Measurements from ENCODE around the gene ST3GAL3. TPM values are rescaled to one million over a fixed set of nuclear protein-coding genes. Genes with fewer than 3 reads are reported as not detected.

Gene ST3GAL3
- total RNA-seq, 1 donor from 2014 or later, result 11.4 TPM

GRCh38 chr1:43806183-43806582 lies 98.8 kb downstream of the ST3GAL3 start:
- Histone ChIP-seq H3K27me3 (ENCODE audit: insufficient read depth, low read length) (no peaks in the 10 kb centered on the region), H3K4me3 (ENCODE audit: insufficient read depth, low read depth, low read length) (no peak overlapping the region), H3K4me1 (ENCODE audit: insufficient read depth, low read length) (no peaks in the 10 kb centered on the region), H2AFZ (ENCODE audit: low read depth, low read length) (no peak overlapping the region), H3K9ac (ENCODE audit: low read length) (no peak overlapping the region), H3K79me2 (ENCODE audit: insufficient read depth, low read length) (no peaks in the 10 kb centered on the region), H3K36me3 (ENCODE audit: insufficient read depth, low read length) (peaks cover 4% of the 10 kb centered on the region), H3K27ac (ENCODE audit: low read depth, low read length) (no peak overlapping the region), H3K9me3 (ENCODE audit: insufficient read depth, low read depth, low read length) (no peaks in the 10 kb centered on the region), H3K4me2 (ENCODE audit: low read length) (no peak overlapping the region), H4K20me1 (ENCODE audit: insufficient read depth, low read length) (peaks cover 5% of the 10 kb centered on the region)
- Mint-ChIP-seq H3K27ac (ENCODE audit: unreplicated experiment) (no peak overlapping the region), H3K9me3 (ENCODE audit: unreplicated experiment) (peaks cover 12% of the 10 kb centered on the region), H3K4me1 (ENCODE audit: low read depth, unreplicated experiment) (no peaks in the 10 kb centered on the region), H3K36me3 (ENCODE audit: low read depth, unreplicated experiment) (peaks cover 16% of the 10 kb centered on the region), H3K27me3 (ENCODE audit: low read depth, unreplicated experiment) (no peaks in the 10 kb centered on the region), H3K4me3 (ENCODE audit: unreplicated experiment) (no peak overlapping the region)
- FAIRE-seq (no peak), DNase-seq (ENCODE audit: low read depth) (no peak)
- TF ChIP-seq EZH2 (IDR thresholded peaks at IDR 0.05; ENCODE audit: insufficient read depth, low read length) (no peak), CTCF (IDR thresholded peaks at IDR 0.05; ENCODE audit: insufficient read depth, low read depth, low read length) (no peak)

DNA sequence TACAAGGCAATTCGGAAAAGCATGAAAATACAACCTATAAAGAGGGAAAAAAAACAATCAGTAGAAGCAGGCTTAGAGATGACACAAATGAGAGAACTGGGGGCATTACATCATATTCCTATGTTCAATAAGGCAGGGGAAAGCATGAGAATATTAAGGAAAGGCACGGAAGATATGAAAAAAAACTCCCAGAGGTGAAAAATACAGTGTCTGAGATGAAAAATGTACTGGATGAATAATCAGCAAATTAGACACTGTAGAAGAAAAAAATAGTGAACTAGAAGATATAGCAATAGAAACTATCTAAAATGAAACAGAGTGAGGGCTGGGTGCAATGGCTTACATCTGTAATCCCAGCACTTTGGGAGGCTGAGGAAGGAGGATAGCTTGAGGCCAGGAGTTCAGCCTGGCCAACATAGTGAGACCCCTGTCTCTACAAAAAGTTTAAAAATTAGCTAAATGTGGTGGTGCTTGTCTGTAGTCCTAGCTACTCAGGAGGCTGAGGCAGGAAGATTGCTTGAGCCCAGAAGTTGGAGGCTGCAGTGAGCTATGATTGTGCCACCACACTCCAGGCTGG lies 101.8 kb downstream of the ST3GAL3 start:
- Mint-ChIP-seq H3K27me3 (ENCODE audit: low read depth, unreplicated experiment) (no peaks in the 10 kb centered on the region), H3K4me3 (ENCODE audit: unreplicated experiment) (no peak overlapping the region), H3K4me1 (ENCODE audit: low read depth, unreplicated experiment) (no peaks in the 10 kb centered on the region), H3K36me3 (ENCODE audit: low read depth, unreplicated experiment) (peaks cover 17% of the 10 kb centered on the region), H3K27ac (ENCODE audit: unreplicated experiment) (no peak overlapping the region), H3K9me3 (ENCODE audit: unreplicated experiment) (peaks cover 12% of the 10 kb centered on the region)
- H3K79me2 ChIP-seq (ENCODE audit: insufficient read depth, low read length), result no peaks in the 10 kb centered on the region
- peaks cover 4% of the 10 kb centered on the region for H3K36me3 ChIP-seq (ENCODE audit: insufficient read depth, low read length)
- no peaks in the 10 kb centered on the region for H3K4me1 ChIP-seq (ENCODE audit: insufficient read depth, low read length)
- H3K27me3 ChIP-seq (ENCODE audit: insufficient read depth, low read length), result no peaks in the 10 kb centered on the region
- H3K4me3 ChIP-seq (ENCODE audit: insufficient read depth, low read depth, low read length), result no peak overlapping the region
- H2AFZ ChIP-seq (ENCODE audit: low read depth, low read length), result no peak overlapping the region
- FAIRE-seq (no peak), DNase-seq (ENCODE audit: low read depth) (no peak)
- no peak overlapping the region for H3K4me2 ChIP-seq (ENCODE audit: low read length)
- H4K20me1 ChIP-seq (ENCODE audit: insufficient read depth, low read length), result peaks cover 3% of the 10 kb centered on the region
- no peaks in the 10 kb centered on the region for H3K9me3 ChIP-seq (ENCODE audit: insufficient read depth, low read depth, low read length)
- TF ChIP-seq CTCF (IDR thresholded peaks at IDR 0.05; ENCODE audit: insufficient read depth, low read depth, low read length), result no peak
- TF ChIP-seq EZH2 (IDR thresholded peaks at IDR 0.05; ENCODE audit: insufficient read depth, low read length), result no peak
- no peak overlapping the region for H3K9ac ChIP-seq (ENCODE audit: low read length)
- no peak overlapping the region for H3K27ac ChIP-seq (ENCODE audit: low read depth, low read length)

DNA sequence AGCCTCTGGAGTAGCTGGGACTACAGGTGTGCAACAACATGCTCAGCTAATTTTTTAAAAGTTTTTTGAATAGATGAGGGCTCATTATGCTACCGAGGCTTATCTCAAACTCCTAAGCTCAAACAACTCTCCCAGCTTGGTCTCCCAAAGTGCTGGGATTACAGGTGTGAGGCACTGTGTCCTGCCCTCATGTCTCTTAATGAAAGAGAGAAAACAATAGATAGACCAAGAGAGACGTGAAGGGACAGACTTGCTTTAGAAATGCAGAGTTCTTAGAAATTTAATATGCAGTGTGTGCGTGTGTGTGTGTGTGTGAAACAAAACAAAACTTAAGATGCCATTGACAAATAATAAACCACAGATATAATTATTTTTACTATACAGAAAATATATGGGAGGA lies 105.2 kb downstream of the ST3GAL3 start:
- H3K79me2 ChIP-seq (ENCODE audit: insufficient read depth, low read length), result no peaks in the 10 kb centered on the region
- DNase-seq (ENCODE audit: low read depth) (no peak), FAIRE-seq (no peak)
- peaks cover 27% of the 10 kb centered on the region for H3K36me3 Mint-ChIP-seq (ENCODE audit: low read depth, unreplicated experiment)
- H3K36me3 ChIP-seq (ENCODE audit: insufficient read depth, low read length), result no peaks in the 10 kb centered on the region
- no peak for TF ChIP-seq EZH2 (IDR thresholded peaks at IDR 0.05; ENCODE audit: insufficient read depth, low read length)
- TF ChIP-seq CTCF (IDR thresholded peaks at IDR 0.05; ENCODE audit: insufficient read depth, low read depth, low read length), result no peak
- H3K27ac Mint-ChIP-seq (ENCODE audit: unreplicated experiment), result no peak overlapping the region
- no peaks in the 10 kb centered on the region for H3K27me3 ChIP-seq (ENCODE audit: insufficient read depth, low read length)
- H3K4me3 Mint-ChIP-seq (ENCODE audit: unreplicated experiment), result no peak overlapping the region
- no peaks in the 10 kb centered on the region for H3K9me3 ChIP-seq (ENCODE audit: insufficient read depth, low read depth, low read length)
- no peak overlapping the region for H3K27ac ChIP-seq (ENCODE audit: low read depth, low read length)
- H3K9me3 Mint-ChIP-seq (ENCODE audit: unreplicated experiment), result peaks cover 17% of the 10 kb centered on the region
- no peaks in the 10 kb centered on the region for H3K4me1 ChIP-seq (ENCODE audit: insufficient read depth, low read length)
- peaks cover 3% of the 10 kb centered on the region for H4K20me1 ChIP-seq (ENCODE audit: insufficient read depth, low read length)
- no peak overlapping the region for H3K4me2 ChIP-seq (ENCODE audit: low read length)
- no peak overlapping the region for H2AFZ ChIP-seq (ENCODE audit: low read depth, low read length)
- H3K4me1 Mint-ChIP-seq (ENCODE audit: low read depth, unreplicated experiment), result no peaks in the 10 kb centered on the region
- H3K9ac ChIP-seq (ENCODE audit: low read length), result no peak overlapping the region
- H3K4me3 ChIP-seq (ENCODE audit: insufficient read depth, low read depth, low read length), result no peak overlapping the region
- no peaks in the 10 kb centered on the region for H3K27me3 Mint-ChIP-seq (ENCODE audit: low read depth, unreplicated experiment)

Measured in astrocyte (in vitro differentiated cells and primary cell).